ENCODE measurements around the gene DYNC2H1. TPM values are rescaled to one million over a fixed set of nuclear protein-coding genes. Genes with fewer than 3 reads are reported as not detected.

Gene DYNC2H1
- total and polyA plus RNA-seq, 9 donors: 13.5 to 49.1 (median 26.2) TPM

DNA sequence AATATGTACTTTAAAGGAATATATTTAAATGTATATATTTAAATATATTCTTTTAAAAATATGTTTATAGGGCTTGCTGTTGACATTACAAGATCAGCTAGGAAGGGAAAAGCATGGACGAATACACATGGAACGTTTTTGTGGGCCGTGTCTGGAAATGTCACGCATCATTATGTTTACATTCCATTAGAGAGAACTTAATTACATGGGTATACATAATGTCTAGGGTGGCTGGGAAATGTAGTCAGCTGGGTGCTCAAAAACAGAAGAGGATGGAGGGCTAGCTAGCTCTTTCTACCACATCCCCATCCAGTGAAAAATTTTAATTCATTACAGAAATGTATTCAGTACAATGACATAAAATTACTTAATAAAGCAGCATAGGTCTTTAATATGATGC lies 371.2 kb downstream of the DYNC2H1 start:
- H3K27me3 ChIP-seq: no peaks in the 10 kb centered on the region
- H3K27ac ChIP-seq: no peak overlapping the region
- no peaks in the 10 kb centered on the region for H3K36me3 ChIP-seq
- H3K4me1 ChIP-seq (ENCODE audit: insufficient read depth): no peaks in the 10 kb centered on the region
- no peaks in the 10 kb centered on the region for H3K9me3 ChIP-seq
- 73 to 81% (median 80%) methylated on average over 4 of the region's 4 CpGs for WGBS, 3 donors
- no peak overlapping the region for H3K4me3 ChIP-seq
- no peak for DNase-seq
- TF ChIP-seq, protein P1, sequence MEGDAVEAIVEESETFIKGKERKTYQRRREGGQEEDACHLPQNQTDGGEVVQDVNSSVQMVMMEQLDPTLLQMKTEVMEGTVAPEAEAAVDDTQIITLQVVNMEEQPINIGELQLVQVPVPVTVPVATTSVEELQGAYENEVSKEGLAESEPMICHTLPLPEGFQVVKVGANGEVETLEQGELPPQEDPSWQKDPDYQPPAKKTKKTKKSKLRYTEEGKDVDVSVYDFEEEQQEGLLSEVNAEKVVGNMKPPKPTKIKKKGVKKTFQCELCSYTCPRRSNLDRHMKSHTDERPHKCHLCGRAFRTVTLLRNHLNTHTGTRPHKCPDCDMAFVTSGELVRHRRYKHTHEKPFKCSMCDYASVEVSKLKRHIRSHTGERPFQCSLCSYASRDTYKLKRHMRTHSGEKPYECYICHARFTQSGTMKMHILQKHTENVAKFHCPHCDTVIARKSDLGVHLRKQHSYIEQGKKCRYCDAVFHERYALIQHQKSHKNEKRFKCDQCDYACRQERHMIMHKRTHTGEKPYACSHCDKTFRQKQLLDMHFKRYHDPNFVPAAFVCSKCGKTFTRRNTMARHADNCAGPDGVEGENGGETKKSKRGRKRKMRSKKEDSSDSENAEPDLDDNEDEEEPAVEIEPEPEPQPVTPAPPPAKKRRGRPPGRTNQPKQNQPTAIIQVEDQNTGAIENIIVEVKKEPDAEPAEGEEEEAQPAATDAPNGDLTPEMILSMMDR (IDR thresholded peaks at IDR 0.05): no peak
- TF ChIP-seq EP300 (IDR thresholded peaks at IDR 0.05): no peak
- TF ChIP-seq POLR2A (IDR thresholded peaks at IDR 0.05): no peak
- intact Hi-C loops (cut with DNase I): no loop called here

DNA sequence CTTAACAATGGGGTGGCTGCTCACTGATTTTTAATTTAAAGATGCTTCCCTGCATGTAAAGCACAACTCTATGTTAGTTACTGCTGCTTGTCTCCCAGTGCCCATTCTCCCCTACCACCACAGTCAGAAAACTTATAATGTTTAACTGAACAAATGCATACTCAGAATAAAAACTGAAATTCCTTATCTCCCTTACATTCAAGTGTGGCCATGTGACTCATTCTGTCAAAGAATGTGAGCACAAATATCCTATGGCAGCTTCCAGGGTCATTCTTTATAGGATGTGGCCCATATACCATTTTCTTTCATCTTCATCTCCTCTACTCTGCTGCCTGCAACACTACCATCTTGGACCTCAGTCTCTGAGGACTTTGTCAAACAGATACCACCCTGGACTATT lies 374.8 kb downstream of the DYNC2H1 start:
- intact Hi-C loops (cut with DNase I): no loop called here

DNA sequence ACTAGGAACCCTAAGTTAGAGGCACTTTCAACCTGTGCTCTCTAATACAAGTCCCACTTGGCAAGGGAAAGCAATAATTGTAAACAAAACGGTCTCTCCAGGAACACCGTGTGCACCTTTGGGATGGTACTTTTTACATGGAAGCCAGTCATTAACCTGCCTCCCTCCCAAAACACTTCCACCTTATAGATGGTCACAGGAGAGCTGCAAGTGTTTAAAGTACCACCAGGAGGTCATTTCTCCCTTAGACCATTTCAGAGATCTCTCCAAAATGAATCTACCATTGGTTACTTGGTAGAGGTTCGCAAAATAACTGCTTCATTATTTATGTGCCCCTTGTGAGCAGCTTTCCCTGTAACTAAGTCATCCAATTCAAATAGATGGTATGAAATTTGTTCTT lies 375.3 kb downstream of the DYNC2H1 start:
- no peaks in the 10 kb centered on the region for H3K36me3 ChIP-seq
- no peaks in the 10 kb centered on the region for H3K9me3 ChIP-seq
- no peak for TF ChIP-seq EP300 (IDR thresholded peaks at IDR 0.05)
- TF ChIP-seq, protein P1 (IDR thresholded peaks at IDR 0.05): no peak
- TF ChIP-seq POLR2A (IDR thresholded peaks at IDR 0.05): no peak
- no peak for DNase-seq
- no peaks in the 10 kb centered on the region for H3K27me3 ChIP-seq
- no peak overlapping the region for H3K27ac ChIP-seq
- no peak overlapping the region for H3K4me3 ChIP-seq
- intact Hi-C loops (cut with DNase I): no loop called here
- H3K4me1 ChIP-seq (ENCODE audit: insufficient read depth): no peaks in the 10 kb centered on the region
- 83 to 94% (median 94%) methylated on average over 3 of the region's 3 CpGs for WGBS, 3 donors

More for the DNA sequence above, 374.8 kb downstream of the DYNC2H1 start:
- Histone ChIP-seq H3K36me3 (no peaks in the 10 kb centered on the region), H3K27me3 (no peaks in the 10 kb centered on the region), H3K27ac (no peak overlapping the region), H3K4me1 (ENCODE audit: insufficient read depth) (no peaks in the 10 kb centered on the region), H3K9me3 (no peaks in the 10 kb centered on the region), H3K4me3 (no peak overlapping the region)
- DNase-seq: no peak
- TF ChIP-seq, protein P1 (IDR thresholded peaks at IDR 0.05): no peak
- no peak for TF ChIP-seq POLR2A (IDR thresholded peaks at IDR 0.05)
- no peak for TF ChIP-seq EP300 (IDR thresholded peaks at IDR 0.05)

DNA sequence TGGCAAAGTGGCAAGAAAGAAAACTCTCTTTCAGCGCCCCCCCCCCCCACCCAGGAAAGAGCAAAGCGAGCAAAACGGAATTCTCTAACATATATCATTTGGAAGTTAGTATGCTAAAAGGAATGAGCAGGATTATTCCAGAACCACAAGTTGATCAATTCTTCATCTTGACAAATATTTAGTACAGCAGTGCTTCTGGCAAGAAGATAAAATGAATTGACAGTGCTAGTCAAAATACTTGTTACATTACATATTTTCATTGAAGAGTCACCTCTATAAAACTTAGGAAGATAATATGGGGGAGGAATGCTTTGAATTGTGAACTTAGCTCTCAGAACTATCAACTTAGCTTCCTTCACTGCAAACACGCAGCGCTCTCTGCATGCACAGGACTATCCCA lies 377.4 kb downstream of the DYNC2H1 start:
- Histone ChIP-seq H3K36me3 (no peaks in the 10 kb centered on the region), H3K27ac (no peak overlapping the region), H3K4me1 (ENCODE audit: insufficient read depth) (no peaks in the 10 kb centered on the region), H3K4me3 (no peak overlapping the region), H3K27me3 (no peaks in the 10 kb centered on the region), H3K9me3 (no peaks in the 10 kb centered on the region)
- no peak for DNase-seq
- no peak for TF ChIP-seq EP300 (IDR thresholded peaks at IDR 0.05)
- no peak for TF ChIP-seq POLR2A (IDR thresholded peaks at IDR 0.05)
- TF ChIP-seq, protein P1 (IDR thresholded peaks at IDR 0.05): no peak
- intact Hi-C loops (cut with DNase I): no loop called here
- WGBS, 3 donors: 61 to 70% (median 65%) methylated on average over 5 of the region's 5 CpGs

DNA sequence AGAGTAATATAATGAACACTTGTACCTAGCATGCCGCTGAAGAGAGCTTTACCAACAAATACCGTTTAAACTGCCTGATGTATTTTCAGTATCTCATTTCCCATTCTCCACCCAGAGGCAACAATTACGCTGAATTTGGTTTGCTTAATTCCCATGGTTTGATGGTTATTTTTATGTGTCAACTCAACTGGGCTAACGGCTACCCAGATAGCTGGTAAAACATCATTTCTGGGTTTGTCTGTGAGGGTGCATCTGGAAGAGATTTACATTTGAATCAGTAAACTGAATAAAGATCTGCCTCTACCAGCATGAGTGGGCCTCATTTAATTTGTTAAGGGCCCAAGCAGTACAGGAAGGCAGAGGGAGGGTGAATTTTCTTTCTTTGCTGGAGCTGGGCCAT lies 377.9 kb downstream of the DYNC2H1 start:
- H3K4me1 ChIP-seq (ENCODE audit: insufficient read depth): no peaks in the 10 kb centered on the region
- TF ChIP-seq EP300 (IDR thresholded peaks at IDR 0.05) (no peak), POLR2A (IDR thresholded peaks at IDR 0.05) (no peak)
- TF ChIP-seq, protein P1 (IDR thresholded peaks at IDR 0.05): no peak
- H3K36me3 ChIP-seq: no peaks in the 10 kb centered on the region
- intact Hi-C loops (cut with DNase I): no loop called here
- H3K4me3 ChIP-seq: no peak overlapping the region
- H3K9me3 ChIP-seq: no peaks in the 10 kb centered on the region
- H3K27me3 ChIP-seq: no peaks in the 10 kb centered on the region
- no peak overlapping the region for H3K27ac ChIP-seq
- WGBS, 3 donors: 93 to 95% (median 94%) methylated on average over 4 of the region's 4 CpGs
- DNase-seq: no peak
